Esophagus (tissue), 2 donors: ENCODE measurements around the gene CYB5R4. TPM values are rescaled to one million over a fixed set of nuclear protein-coding genes. Genes with fewer than 3 reads are reported as not detected.
"Not testable (repeated sequence)": the region's sequence is repeated elsewhere in the genome, so short reads cannot be mapped to it uniquely, and the experiment has no call there.

Experiments
- H3K27ac ChIP-seq, 2 donors: one replicate each; pipeline ENCODE4 v1.5.1; 2013; ENCODE audit warnings: low read depth in 2 of 2, mild to moderate bottlenecking in 2 of 2, inconsistent platforms in 1 of 2, low read length in 1 of 2, moderate library complexity in 1 of 2
- H3K27me3 ChIP-seq, 2 donors: one replicate each; pipeline ENCODE4 v1.6.1; 2013; ENCODE audit warnings: low read length in 2 of 2, control low read depth in 1 of 2, mild to moderate bottlenecking in 1 of 2; ENCODE audit not compliant: insufficient read depth in 2 of 2, control insufficient read depth in 1 of 2
- H3K36me3 ChIP-seq, 2 donors: one replicate each; pipeline ENCODE4 v1.6.1; 2013; ENCODE audit warnings: low read length in 1 of 2; ENCODE audit not compliant: control insufficient read depth in 2 of 2, insufficient read depth in 2 of 2
- H3K4me1 ChIP-seq, 2 donors: one replicate each; pipeline ENCODE4 v1.6.1; 2013; ENCODE audit warnings: low read length in 1 of 2; ENCODE audit not compliant: control insufficient read depth in 2 of 2, insufficient read depth in 2 of 2
- H3K4me3 ChIP-seq, 2 donors: one replicate each; pipeline ENCODE4 v1.5.1; 2013; ENCODE audit warnings: low read length in 2 of 2, mild to moderate bottlenecking in 2 of 2, low read depth in 1 of 2, moderate library complexity in 1 of 2
- H3K9me3 ChIP-seq, 2 donors: one replicate each; pipeline ENCODE4 v1.6.1; 2013; ENCODE audit warnings: mild to moderate bottlenecking in 2 of 2, low read depth in 1 of 2, low read length in 1 of 2, moderate library complexity in 1 of 2; ENCODE audit not compliant: control insufficient read depth in 2 of 2, insufficient read depth in 1 of 2
- WGBS, 2 donors: extraction: QIAGEN DNeasy Blood & Tissue Kit; methylation state at CpG; one replicate each; pipeline ENCODE4 v1.1.7; 2013; 5-methylcytosine and 5-hydroxymethylcytosine counted together
- polyA plus RNA-seq, 2 donors: library from polyadenylated mRNA; stranded (reverse); fragments of 200-250 nt; gene quantifications; one replicate each; pipeline ENCODE4 v1.2.3, GENCODE V29; 2013
- donor health status: healthy with polysubstance abuse.
- donor health status: Bipolar disorder and iron deficiency.

Gene CYB5R4
- polyA plus RNA-seq, 2 donors, result 2.8 to 8.1 TPM

- no peak overlapping the region for H3K4me3 ChIP-seq
- H3K27ac ChIP-seq, result no peak overlapping the region
- WGBS, 2 donors, result 82 to 88% methylated on average over 2 of the region's 2 CpGs
- H3K9me3 ChIP-seq, result no peaks in the 10 kb centered on the region
- H3K4me1 ChIP-seq, result no peaks in the 10 kb centered on the region
- H3K36me3 ChIP-seq, result peaks cover 0 to 4% of the 10 kb centered on the region in 2 donors
- H3K27me3 ChIP-seq, result no peaks in the 10 kb centered on the region
These were observed 68.0 kb downstream of the CYB5R4 start for GRCh38 chr6:83927470-83927869.

- Histone ChIP-seq H3K4me3 (no peak overlapping the region), H3K36me3 (peaks cover 0 to 7% of the 10 kb centered on the region in 2 donors), H3K9me3 (no peaks in the 10 kb centered on the region), H3K4me1 (no peaks in the 10 kb centered on the region), H3K27me3 (no peaks in the 10 kb centered on the region), H3K27ac (no peak overlapping the region)
- 73 to 80% methylated on average over 1 of the region's 1 CpG for WGBS, 2 donors
These were observed 68.8 kb downstream of the CYB5R4 start for GRCh38 chr6:83928286-83928685.

GRCh38 chr6:83946201-83946833, 86.8 kb downstream of the CYB5R4 start:
- WGBS, 2 donors, result 93 to 95% methylated on average over 4 of the region's 4 CpGs
- H3K4me1 ChIP-seq, H3K27me3 ChIP-seq, H3K27ac ChIP-seq, H3K4me3 ChIP-seq, H3K9me3 ChIP-seq, H3K36me3 ChIP-seq: not testable (repeated sequence)

- 92 to 94% methylated on average over 2 of the region's 2 CpGs for whole genome bisulfite sequencing, 2 donors
- H3K4me3 ChIP-seq, H3K27me3 ChIP-seq, H3K9me3 ChIP-seq, H3K36me3 ChIP-seq, H3K4me1 ChIP-seq, H3K27ac ChIP-seq: not testable (repeated sequence)
These were observed 88.5 kb downstream of the CYB5R4 start for GRCh38 chr6:83947983-83948382.

GRCh38 chr6:83948851-83949250, 89.4 kb downstream of the CYB5R4 start:
- 59 to 63% methylated on average over 2 of the region's 2 CpGs for WGBS, 2 donors

GRCh38 chr6:83951423-83951822, 91.9 kb downstream of the CYB5R4 start:
- H3K4me1 ChIP-seq, H3K9me3 ChIP-seq, H3K4me3 ChIP-seq, H3K27ac ChIP-seq, H3K36me3 ChIP-seq, H3K27me3 ChIP-seq: not testable (repeated sequence)
- 98% methylated on average over 2 of the region's 2 CpGs for WGBS, 2 donors

More at GRCh38 chr6:83948851-83949250, 89.4 kb downstream of the CYB5R4 start:
- Histone ChIP-seq H3K27me3 (no peaks in the 10 kb centered on the region), H3K4me1 (no peaks in the 10 kb centered on the region), H3K27ac (no peak overlapping the region), H3K9me3 (no peaks in the 10 kb centered on the region), H3K36me3 (no peaks in the 10 kb centered on the region), H3K4me3 (no peak overlapping the region)

- WGBS, 2 donors, result 74 to 79% methylated on average over 3 of the region's 3 CpGs
These were observed 93.3 kb downstream of the CYB5R4 start for GRCh38 chr6:83952830-83953229.

GRCh38 chr6:83954371-83954770, 94.9 kb downstream of the CYB5R4 start:
- Histone ChIP-seq H3K27ac (no peak overlapping the region), H3K4me1 (no peaks in the 10 kb centered on the region), H3K9me3 (no peaks in the 10 kb centered on the region), H3K36me3 (peaks cover 0 to 2% of the 10 kb centered on the region in 2 donors), H3K27me3 (no peaks in the 10 kb centered on the region), H3K4me3 (no peak overlapping the region)
- WGBS, 2 donors, result 92 to 93% methylated on average over 2 of the region's 2 CpGs

More at GRCh38 chr6:83952830-83953229, 93.3 kb downstream of the CYB5R4 start:
- no peaks in the 10 kb centered on the region for H3K27me3 ChIP-seq
- no peak overlapping the region for H3K4me3 ChIP-seq
- peaks cover 0 to 2% of the 10 kb centered on the region in 2 donors for H3K36me3 ChIP-seq
- no peaks in the 10 kb centered on the region for H3K9me3 ChIP-seq
- H3K27ac ChIP-seq, result no peak overlapping the region
- H3K4me1 ChIP-seq, result no peaks in the 10 kb centered on the region

- H3K4me3 ChIP-seq, result no peak overlapping the region
- no peaks in the 10 kb centered on the region for H3K27me3 ChIP-seq
- 82 to 84% methylated on average over 3 of the region's 3 CpGs for WGBS, 2 donors
- no peaks in the 10 kb centered on the region for H3K9me3 ChIP-seq
- H3K27ac ChIP-seq, result no peak overlapping the region
- peaks cover 0 to 5% of the 10 kb centered on the region in 2 donors for H3K36me3 ChIP-seq
- no peaks in the 10 kb centered on the region for H3K4me1 ChIP-seq
These were observed 98.8 kb downstream of the CYB5R4 start for GRCh38 chr6:83958241-83958685.

GRCh38 chr6:83960664-83961063, 101.2 kb downstream of the CYB5R4 start:
- WGBS, 2 donors, result 80 to 89% methylated on average over 1 of the region's 1 CpG
- Histone ChIP-seq H3K27me3 (no peaks in the 10 kb centered on the region), H3K36me3 (peaks cover 0 to 5% of the 10 kb centered on the region in 2 donors), H3K4me3 (no peak overlapping the region), H3K4me1 (no peaks in the 10 kb centered on the region), H3K27ac (no peak overlapping the region), H3K9me3 (no peaks in the 10 kb centered on the region)
